ENCODE results near the gene HOXD3. TPM values are rescaled to one million over a fixed set of nuclear protein-coding genes. Genes with fewer than 3 reads are reported as not detected.

Gene HOXD3
- total and polyA plus RNA-seq, 10 donors = 1.2 to 15.3 (median 7.7) TPM

DNA sequence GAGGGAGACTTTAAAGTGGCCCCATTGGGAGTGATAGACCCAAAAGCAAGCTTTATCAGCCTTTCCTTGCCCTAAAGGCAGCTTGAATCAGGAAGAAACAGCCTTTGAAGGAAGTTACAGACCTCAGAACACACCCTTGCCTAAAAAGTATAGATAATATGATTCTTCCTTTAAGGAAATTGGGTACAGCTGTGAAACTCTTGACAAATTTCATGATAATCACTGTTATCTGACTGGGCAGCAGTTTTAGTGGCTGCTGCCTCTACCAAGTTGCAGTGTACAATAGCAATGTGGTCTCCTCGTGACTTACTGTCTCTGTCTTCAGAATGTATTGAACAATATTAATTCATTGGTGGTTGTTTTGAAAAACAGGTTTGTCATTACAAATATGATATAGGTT lies 48.0 kb downstream of the HOXD3 start:
- Histone ChIP-seq H3K4me3 (no peak overlapping the region), H3K9me3 (peaks cover 0 to 9% (median 0%) of the 10 kb centered on the region in 8 donors), H3K36me3 (no peaks in the 10 kb centered on the region), H3K27me3 (replicated peaks in 1 of 7) (peaks cover 0 to 57% (median 0%) of the 10 kb centered on the region in 7 donors), H3K27ac (no peak overlapping the region), H3K4me1 (no peaks in the 10 kb centered on the region)
- intact Hi-C loops (cut with DNase I; ENCODE audit: low total_unique reads) = no loop called here
- no peak for DNase-seq
- TF ChIP-seq, protein P1, sequence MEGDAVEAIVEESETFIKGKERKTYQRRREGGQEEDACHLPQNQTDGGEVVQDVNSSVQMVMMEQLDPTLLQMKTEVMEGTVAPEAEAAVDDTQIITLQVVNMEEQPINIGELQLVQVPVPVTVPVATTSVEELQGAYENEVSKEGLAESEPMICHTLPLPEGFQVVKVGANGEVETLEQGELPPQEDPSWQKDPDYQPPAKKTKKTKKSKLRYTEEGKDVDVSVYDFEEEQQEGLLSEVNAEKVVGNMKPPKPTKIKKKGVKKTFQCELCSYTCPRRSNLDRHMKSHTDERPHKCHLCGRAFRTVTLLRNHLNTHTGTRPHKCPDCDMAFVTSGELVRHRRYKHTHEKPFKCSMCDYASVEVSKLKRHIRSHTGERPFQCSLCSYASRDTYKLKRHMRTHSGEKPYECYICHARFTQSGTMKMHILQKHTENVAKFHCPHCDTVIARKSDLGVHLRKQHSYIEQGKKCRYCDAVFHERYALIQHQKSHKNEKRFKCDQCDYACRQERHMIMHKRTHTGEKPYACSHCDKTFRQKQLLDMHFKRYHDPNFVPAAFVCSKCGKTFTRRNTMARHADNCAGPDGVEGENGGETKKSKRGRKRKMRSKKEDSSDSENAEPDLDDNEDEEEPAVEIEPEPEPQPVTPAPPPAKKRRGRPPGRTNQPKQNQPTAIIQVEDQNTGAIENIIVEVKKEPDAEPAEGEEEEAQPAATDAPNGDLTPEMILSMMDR (IDR thresholded peaks at IDR 0.05 in 8 of 11, conservative IDR thresholded peaks at IDR 0.05 in 3 of 11) = no peak
- no peak for TF ChIP-seq POLR2AphosphoS5 (IDR thresholded peaks at IDR 0.05)
- WGBS, 5 donors = 81 to 92% (median 86%) methylated on average over 1 of the region's 1 CpG

DNA sequence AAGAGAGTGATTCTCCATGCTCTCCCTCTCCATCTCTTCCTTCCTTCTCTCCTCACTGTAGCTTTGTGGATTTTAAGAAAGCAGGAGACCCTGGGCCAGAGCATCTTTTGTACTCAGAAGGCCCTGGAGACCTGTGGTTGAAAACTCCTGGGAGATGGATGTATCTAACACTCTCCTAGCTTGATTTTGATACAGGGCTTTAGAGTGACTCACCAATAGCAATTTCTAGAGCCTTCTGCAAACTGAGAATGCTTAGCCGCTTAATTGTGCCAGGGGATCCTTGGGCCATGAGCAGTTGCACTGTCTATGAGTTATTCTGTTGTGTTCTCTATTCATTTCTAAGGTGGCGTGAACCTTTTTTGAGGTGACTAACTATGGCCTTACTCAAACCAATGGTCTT lies 49.0 kb downstream of the HOXD3 start:
- H3K27me3 ChIP-seq (replicated peaks in 1 of 7) = peaks cover 0 to 54% (median 0%) of the 10 kb centered on the region in 7 donors
- no peaks in the 10 kb centered on the region for H3K4me1 ChIP-seq
- no peaks in the 10 kb centered on the region for H3K36me3 ChIP-seq
- intact Hi-C loops (cut with DNase I; ENCODE audit: low total_unique reads) = no loop called here
- peaks cover 0 to 9% (median 0%) of the 10 kb centered on the region in 8 donors for H3K9me3 ChIP-seq
- DNase-seq = no peak
- no peak overlapping the region for H3K4me3 ChIP-seq
- H3K27ac ChIP-seq = no peak overlapping the region
- TF ChIP-seq POLR2AphosphoS5 (IDR thresholded peaks at IDR 0.05) (no peak), POLR2A (IDR thresholded peaks at IDR 0.05) (no peak)
- TF ChIP-seq, protein P1 (IDR thresholded peaks at IDR 0.05 in 8 of 11, conservative IDR thresholded peaks at IDR 0.05 in 3 of 11) = no peak
- WGBS, 5 donors = 84 to 97% (median 93%) methylated on average over 2 of the region's 2 CpGs

DNA sequence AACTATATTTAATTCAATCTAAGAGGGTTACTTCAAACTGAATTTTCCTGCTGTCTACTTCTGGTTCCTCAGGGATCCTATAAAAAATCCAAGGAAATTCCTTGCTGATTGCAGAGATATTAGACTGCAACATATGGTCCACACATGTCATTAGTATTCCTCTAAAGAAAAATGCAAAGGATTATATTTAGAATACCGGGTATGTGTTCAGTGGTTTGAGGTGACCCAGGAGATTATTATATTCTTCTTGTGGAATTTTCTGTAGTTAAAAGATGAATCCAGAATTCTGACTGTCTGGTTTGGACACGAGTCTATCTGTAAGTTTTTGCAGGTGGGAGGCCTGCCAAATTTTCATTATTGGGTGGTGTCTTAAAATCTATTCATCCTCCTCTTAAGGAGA lies 49.6 kb downstream of the HOXD3 start:
- peaks cover 0 to 51% (median 0%) of the 10 kb centered on the region in 7 donors for H3K27me3 ChIP-seq (replicated peaks in 1 of 7)
- H3K4me3 ChIP-seq = no peak overlapping the region
- no peaks in the 10 kb centered on the region for H3K4me1 ChIP-seq
- intact Hi-C loops (cut with DNase I; ENCODE audit: low total_unique reads) = no loop called here
- H3K9me3 ChIP-seq = peaks cover 0 to 9% (median 0%) of the 10 kb centered on the region in 8 donors
- DNase-seq = no peak
- 73 to 86% (median 80%) methylated on average over 2 of the region's 2 CpGs for WGBS, 5 donors
- no peak overlapping the region for H3K27ac ChIP-seq
- no peaks in the 10 kb centered on the region for H3K36me3 ChIP-seq
- no peak for TF ChIP-seq POLR2A (IDR thresholded peaks at IDR 0.05)
- no peak for TF ChIP-seq POLR2AphosphoS5 (IDR thresholded peaks at IDR 0.05)
- TF ChIP-seq, protein P1 (IDR thresholded peaks at IDR 0.05 in 8 of 11, conservative IDR thresholded peaks at IDR 0.05 in 3 of 11) = no peak

DNA sequence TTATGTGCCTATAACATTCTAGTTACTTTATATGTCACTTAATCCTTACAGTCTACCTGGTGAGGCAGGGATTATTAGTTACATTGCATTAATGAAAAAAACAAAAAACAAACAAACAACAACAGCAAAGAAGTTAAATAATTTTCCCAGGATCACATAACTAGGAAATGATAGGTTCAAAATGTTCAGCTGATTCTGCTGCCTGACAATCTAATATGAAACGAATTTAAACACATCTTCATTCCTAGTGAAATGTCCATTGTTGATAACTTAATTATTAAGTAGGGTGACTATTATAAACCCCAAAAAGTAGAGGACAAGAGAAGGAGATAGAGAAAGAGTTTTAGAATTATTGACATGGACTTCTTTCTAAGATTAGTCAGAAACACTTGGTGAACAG lies 54.0 kb downstream of the HOXD3 start:
- intact Hi-C loops (cut with DNase I; ENCODE audit: low total_unique reads) = no loop called here
- 36 to 81% (median 69%) methylated on average over 1 of the region's 1 CpG for WGBS, 5 donors
- no peak for DNase-seq

More for the DNA sequence above, 54.0 kb downstream of the HOXD3 start:
- Histone ChIP-seq H3K4me1 (no peaks in the 10 kb centered on the region), H3K9me3 (no peaks in the 10 kb centered on the region), H3K4me3 (no peak overlapping the region), H3K27ac (peak overlapping the region in 1 of 8 donors; percentile 56), H3K27me3 (replicated peaks in 1 of 7) (peaks cover 0 to 20% (median 0%) of the 10 kb centered on the region in 7 donors), H3K36me3 (no peaks in the 10 kb centered on the region)
- TF ChIP-seq, protein P1 (IDR thresholded peaks at IDR 0.05 in 8 of 11, conservative IDR thresholded peaks at IDR 0.05 in 3 of 11) = no peak
- TF ChIP-seq POLR2AphosphoS5 (IDR thresholded peaks at IDR 0.05) = no peak
- TF ChIP-seq POLR2A (IDR thresholded peaks at IDR 0.05) = no peak

All from spleen (tissue), 11 donors.